ENCODE measurements around the gene OR13C8.
"Not testable (repeated sequence)": the region's sequence is repeated elsewhere in the genome, so short reads cannot be mapped to it uniquely, and the experiment has no call there.

OR13C8 gene, protein sequence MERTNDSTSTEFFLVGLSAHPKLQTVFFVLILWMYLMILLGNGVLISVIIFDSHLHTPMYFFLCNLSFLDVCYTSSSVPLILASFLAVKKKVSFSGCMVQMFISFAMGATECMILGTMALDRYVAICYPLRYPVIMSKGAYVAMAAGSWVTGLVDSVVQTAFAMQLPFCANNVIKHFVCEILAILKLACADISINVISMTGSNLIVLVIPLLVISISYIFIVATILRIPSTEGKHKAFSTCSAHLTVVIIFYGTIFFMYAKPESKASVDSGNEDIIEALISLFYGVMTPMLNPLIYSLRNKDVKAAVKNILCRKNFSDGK

DNA sequence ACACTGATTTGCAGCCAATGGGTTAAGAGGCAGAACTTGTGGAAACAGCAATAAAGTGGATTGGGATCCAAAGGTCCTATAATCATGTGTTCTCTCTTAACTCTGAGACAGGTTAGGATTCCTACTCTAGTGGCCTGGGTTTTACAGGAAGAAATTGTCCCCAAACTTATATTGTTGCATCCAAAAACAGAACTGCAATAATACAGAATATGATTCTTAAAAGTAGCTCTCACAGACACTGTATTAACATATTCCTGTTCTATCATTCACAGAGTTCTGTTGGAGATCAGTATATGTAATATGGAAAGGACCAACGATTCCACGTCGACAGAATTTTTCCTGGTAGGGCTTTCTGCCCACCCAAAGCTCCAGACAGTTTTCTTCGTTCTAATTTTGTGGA, at the start of gene OR13C8:
TSS of gene OR13C8 (plus strand) at position 301 of the 400 bp plus-strand sequence. CDS start at position 301, 0 bp downstream.
- no peak for DNase-seq

DNA sequence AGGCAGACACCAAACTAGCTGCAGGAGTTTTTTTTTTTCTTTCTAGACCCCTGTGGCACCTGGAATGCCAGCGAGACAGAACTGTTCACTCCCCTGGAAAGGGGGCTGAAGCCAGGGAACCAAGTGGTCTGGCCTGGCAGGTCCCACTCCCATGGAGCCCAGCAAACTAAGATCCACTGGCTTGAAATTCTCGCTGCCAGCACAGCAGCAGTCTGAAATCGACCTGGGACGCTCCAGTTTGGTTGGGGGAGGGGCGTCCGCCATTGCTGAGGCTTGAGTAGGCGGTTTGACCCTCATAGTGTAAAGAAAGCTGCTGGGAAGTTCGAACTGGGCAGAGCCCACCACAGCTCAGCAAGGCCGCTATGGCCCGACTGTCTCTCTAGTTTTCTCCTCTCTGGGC, 48.7 kb upstream of the OR13C8 start:
- DNase-seq = not testable (repeated sequence)

DNA sequence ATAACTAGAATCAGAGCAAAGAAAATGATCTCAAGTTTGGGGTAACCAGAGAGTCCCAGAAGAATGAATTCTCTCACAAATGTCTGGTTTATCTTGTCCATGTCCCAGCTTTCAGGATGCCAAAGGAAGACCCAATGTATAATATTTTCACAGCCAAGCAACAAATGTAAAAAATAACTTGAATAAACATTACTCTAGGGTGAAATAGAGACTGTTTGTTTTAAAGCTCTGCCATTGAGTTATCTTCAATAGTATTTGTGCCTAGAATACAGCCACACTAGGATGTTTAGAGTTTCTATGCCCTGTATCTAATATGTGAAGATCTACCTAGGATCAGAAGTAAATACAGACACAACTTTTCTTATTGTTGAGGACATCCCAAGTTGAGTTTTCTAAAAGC, 41.9 kb upstream of the OR13C8 start, which contains the start of gene OR13C4:
TSS of gene OR13C4 (minus strand) at position 101 of the 400 bp plus-strand sequence. CDS start at position 101, 0 bp downstream.
- no peak for DNase-seq

DNA sequence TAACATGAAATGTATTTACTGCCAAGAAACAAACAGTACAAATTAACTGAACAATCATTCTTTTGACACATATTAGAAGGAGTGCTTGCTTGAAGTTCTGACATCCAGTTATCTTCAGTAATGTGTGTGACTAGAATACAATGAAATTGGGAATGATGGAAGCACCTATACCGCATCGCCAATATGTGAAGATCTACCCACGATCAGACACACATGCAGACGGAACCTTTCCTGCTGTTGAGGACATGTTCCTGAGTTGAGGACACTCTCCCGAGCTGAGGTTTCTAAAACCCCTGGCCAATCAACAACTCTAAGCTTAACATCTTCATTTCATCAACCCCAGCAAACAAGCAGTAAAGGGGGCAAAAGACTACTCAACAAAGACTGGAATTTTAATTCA, 32.2 kb upstream of the OR13C8 start, which contains the start of gene OR13C3:
TSS of gene OR13C3 (minus strand) at position 101 of the 400 bp plus-strand sequence. CDS start 133 bp downstream, outside the sequence.
- no peak for DNase-seq

DNA sequence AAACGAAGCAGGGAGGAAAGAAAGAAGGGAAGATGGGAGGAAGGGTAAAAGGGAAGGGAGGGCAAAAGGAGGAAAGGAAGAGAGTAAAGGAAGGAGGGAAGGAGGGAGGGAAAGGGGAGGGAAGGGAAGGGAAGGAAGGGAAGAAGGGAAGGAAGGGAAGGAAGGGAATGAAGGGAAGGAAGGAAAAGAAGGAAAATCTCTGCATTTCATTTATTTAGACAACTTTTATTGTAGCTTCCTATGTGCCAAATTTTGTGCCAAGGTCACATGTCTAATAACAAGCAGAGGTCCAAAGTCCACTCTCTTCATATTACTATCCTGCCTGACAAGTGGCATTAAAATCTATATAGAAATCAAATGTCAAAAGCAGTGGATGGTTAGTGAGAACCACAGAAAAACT, 29.7 kb upstream of the OR13C8 start:
- DNase-seq = no peak

DNA sequence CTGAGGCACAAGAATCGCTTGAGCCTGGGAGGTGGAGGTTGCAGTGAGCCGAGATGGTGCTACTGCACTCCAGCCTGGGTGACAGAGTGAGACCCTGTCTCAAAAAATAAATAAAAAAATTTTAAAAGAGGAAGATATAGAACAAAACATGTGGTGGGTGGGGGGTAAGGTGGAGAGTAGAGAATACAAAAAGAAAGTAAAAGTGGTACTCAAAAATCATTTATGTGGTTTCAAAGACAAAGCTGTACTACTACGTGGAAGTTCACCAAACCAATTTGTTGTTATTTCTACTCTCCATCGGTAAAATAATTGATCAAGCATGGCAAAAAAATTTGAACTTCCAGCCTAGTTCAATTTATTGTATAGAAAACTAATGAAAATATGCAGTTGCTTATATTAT, 24.3 kb upstream of the OR13C8 start:
- DNase-seq = no peak

DNA sequence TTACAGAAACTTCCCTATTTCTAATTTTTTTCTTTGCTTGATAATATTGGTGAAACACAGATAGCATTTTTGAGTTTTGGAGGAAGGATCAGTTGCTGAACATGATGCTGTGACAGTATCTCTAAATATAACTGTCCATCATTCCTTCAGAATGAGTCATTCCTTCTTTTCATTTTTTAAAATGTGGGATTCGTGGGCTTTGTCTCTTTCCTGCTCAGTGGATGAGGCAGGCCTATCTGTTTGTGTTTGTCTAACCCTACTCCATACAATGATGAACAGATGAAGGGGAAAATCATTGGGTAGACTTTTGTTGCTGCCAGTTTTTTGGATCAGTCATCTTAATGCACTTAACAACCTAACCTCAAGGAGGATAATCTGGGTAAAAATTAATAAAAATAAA, 15.7 kb upstream of the OR13C8 start:
- no peak for DNase-seq

DNA sequence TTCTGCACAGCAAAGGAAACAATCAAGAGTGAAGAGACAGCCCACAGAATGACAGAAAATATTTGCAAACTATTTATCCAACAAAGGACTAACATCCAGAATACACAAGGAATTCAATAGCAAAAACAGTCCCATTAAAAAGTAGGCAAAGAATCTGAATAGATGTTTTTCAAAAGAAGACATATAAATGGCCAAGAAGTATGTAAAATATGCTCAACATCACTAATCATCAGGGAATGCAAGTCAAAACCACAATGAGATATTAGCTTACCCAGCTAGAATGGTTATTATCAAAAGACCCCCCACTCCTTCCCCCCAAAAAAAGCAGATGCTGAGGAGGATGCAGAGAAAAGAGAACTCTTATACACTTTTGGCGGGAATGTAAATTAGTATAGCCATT, 13.4 kb upstream of the OR13C8 start:
- no peak for DNase-seq

DNA sequence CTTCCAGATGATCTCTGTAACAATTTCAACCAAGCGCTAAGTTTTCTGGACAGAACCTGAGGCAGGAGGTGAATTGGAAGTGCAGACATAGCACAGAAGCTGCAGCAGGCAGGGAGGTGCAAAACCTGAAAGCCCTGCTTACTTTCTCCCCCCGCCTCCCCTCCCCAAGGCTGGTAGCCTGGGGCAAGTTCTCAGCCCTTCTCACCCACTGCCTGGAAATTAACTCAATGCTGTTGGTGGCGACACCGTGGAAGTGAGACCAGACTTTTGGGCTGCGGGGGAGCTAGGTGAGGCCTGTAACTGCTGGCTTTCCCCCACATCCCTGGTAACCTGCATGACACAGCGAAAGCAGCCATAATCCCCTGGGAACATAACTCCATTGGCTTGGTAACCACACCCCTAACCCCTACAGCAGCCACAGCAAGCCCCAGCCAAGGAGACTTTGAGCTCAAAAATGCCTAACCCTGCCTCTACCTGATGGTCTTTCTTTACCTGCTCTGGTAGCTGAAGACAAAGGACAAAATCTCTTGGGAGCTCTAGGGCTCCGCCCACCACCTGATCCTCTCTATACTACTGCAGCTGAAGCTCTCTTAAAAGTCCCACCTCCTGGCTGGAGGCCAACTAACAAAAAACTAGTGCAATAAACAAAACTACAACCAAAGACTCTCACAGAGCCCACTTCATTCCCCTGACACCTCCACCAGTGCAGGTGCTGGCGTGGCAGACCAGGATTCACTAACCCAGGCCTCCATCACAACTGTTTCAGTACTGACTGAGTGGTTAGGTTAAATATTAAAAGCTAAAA, 11.9 kb upstream of the OR13C8 start:
- no peak for DNase-seq

DNA sequence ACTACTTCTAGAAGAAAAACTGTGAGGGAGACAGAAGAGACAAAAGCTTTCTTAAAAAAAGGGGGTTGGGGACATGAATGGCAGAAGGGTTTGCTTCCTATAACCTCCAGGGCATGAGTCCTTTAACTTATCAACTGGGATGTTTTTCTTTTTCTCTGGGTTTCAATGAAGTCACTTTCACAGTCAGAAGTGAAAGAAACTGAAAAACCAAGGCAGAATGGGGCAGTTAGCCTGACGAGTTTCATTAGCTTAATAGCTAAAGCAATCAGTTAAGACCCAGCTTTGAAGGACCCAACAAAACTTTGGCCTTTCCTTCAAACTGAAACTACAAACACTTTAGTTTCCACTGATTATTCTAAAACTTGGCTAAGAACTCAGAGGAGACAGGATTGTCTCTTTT, 4.6 kb upstream of the OR13C8 start:
- DNase-seq = no peak

DNA sequence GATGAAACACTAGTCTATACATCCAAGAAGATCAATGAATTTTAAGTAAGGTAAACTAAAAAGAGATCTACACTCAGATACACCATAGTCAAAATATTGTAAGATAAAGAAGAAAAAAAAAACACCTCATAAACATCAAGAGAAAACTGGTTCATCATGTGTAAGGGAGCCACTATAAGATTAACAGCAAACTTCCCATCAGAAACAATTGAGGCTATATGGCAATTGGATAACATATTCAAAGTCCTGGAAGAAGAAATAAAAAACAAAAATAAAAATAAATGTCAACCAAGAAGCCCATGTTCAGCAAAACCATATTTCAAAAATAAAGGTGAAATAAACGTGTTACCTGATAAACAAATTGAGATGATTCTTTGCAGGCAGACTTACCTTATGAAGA, 3.6 kb downstream of the OR13C8 start:
- no peak for DNase-seq

DNA sequence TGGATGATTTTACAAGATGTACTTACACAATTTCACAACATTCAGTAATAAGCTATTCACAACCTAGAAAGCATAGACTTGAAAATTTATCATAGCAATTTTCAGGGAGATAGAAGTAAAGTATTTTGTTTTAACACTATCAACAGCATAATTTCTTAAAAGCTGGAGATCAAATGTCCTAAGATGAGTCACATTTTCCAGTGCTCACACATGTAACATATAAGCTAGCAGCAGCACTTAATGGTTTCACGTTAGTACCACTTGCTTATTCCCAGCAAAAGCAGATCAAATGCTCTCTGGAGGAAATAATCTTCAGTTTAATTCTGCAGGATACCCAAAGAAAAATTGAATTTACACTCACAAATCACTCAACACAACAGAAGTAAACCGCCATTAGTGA, 6.5 kb downstream of the OR13C8 start:
- DNase-seq = no peak

DNA sequence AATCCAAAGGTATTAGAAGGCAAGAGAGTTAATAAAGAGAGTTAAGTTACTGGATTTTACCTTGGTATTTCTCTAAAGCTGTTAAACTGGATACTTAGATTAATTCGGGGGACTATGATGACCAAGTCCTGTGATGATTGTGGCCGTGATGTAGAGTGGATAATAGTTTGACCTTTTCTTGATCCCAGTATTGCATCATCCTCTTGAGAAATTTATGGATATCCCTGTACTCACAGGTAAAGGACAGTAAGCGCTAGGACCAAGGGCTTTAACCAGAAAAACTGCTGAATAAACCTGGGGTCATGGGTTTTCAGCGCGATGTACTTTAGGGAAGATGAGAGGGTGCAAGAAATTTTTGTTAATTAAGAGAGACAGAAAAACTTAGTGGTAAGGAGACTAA, 8.3 kb downstream of the OR13C8 start:
- DNase-seq = no peak

DNA sequence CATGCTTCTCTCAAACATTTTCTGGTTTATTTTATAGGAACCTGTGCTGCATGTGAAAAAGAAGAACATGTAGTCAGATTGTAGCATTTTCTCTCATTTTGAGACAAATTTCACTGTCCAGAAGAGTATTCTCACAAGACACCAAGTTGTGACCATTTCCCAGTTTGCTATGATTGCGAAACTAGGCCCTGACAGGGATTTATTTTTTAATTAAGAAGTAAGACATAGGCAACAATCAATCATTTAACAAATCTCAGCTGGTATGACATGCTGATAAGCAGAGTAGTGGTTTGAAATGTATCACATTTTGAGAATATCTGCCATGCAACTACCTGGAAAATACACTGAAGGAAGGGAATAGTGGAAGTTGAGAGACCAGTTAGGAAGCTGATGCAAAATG, 11.6 kb downstream of the OR13C8 start:
- no peak for DNase-seq

DNA sequence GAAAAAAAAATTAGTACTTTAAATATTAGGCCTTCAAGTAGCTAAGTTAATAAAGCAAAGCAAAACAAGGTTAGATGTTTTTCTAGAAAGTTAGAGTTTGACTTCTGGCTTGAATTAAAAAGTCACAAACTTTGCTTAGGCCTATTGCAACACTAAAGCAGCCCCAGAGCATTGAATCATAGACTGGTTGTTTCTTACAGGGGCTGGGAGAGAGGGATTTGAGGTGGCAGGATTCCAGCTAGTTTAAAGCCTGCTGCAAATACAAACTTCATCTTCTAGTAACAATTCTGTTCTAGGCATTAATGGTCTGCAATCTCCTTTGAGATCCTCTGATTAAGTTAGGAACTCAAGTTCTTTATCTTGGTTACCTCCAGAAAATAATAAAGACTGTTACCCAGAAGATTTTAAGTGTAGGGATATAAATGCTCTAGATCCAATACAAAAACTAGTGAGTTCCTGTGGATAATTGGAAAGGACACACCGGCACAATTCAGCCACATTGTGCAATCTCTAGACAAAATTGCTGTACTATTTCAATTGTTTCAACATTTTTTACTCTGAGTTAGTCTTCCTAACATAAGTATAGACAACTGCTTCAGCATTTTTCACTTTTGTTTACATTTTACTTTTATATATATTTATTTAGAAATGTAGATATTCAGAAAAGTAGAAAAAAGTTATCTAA, 17.7 kb downstream of the OR13C8 start:
- DNase-seq = no peak

DNA sequence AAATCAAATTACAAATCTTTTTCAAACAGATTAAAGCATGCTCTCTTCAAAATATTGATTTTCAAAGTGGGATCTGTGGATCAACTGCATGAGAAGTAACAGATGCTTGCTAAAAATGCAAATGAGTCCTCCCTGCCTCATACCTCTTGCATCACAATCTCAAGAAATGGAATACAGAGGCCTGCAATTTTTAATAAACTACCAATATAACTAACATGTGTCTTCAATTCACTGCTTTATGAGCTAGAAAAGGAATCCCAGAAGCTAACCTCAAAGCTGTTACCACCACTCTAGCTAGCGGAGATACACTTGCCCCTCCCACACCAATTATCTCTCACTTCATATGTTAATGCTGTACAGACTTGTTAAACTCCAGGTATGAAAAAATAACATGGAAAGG, 20.7 kb downstream of the OR13C8 start:
- no peak for DNase-seq

DNA sequence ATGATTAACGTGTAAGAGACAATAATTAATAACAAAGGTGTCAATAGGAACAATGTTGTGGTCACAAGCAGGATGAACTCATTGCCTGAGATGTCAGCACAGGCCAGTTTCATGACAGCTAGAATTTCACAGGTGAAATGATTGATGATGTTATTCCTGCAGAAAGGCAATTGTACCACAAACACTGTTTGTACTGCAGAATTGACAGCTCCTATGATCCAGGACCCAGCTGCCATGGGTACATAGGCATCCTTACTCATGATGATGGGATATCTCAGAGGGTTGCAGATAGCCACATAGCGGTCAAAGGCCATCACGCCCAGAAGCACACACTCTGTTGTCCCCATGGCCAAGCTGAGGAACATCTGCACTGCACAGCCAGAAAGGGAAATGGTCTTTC, 29.8 kb downstream of the OR13C8 start:
- not testable (repeated sequence) for DNase-seq

DNA sequence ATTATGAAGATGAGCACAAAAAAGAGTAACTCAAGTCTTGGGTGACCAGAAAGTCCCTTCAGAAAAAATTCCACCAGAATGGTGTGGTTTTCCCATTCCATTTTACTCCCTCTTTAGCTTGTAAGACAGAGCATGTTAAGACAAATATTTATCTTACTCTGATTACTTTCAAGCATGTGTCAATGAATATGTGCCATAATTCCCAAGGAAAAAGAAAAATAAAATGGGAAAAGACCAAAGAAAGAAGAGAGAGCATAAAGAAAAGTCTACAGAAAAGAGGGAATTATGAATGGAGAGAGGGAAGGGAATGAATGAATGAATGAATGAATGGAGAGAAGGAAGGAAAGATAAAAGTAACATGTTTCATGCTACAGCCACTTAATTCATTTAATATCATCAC, 30.3 kb downstream of the OR13C8 start, which contains the start of gene OR13C5:
TSS of gene OR13C5 (minus strand) at position 101 of the 400 bp plus-strand sequence. CDS start at position 101, 0 bp downstream.
- DNase-seq = not testable (repeated sequence)

DNA sequence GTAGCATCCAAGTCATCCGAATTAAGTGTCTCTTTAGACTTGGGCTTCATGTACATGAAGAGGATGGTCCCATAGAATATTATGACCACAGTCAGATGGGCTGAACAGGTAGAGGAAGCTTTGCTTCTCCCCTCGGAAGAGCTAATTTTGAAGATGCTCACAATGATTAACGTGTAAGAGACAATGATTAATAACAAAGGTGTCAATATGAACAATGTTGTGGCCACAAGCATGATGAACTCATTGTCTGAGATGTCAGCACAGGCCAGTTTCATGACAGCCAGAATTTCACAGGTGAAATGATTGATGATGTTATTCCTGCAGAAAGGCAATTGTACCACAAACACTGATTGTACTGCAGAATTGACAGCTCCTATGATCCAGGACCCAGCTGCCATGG, 35.8 kb downstream of the OR13C8 start:
- no peak for DNase-seq

DNA sequence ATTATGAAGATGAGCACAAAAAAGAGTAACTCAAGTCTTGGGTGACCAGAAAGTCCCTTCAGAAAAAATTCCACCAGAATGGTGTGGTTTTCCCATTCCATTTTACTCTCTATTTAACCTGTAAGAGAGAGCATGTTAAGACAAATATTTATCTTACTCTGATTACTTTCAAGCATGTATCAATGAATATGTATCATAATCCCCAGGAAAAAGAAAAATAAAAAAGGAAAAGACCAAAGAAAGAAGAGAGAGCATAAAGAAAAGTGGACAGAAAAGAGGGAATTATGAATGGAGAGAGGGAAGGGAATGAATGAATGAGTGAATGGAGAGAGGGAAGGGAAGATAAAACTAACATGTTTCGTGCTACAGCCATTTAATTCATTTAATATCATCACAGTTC, 36.6 kb downstream of the OR13C8 start, which contains the start of gene OR13C2:
TSS of gene OR13C2 (minus strand) at position 101 of the 400 bp plus-strand sequence. CDS start at position 101, 0 bp downstream.
- DNase-seq = not testable (repeated sequence)

DNA sequence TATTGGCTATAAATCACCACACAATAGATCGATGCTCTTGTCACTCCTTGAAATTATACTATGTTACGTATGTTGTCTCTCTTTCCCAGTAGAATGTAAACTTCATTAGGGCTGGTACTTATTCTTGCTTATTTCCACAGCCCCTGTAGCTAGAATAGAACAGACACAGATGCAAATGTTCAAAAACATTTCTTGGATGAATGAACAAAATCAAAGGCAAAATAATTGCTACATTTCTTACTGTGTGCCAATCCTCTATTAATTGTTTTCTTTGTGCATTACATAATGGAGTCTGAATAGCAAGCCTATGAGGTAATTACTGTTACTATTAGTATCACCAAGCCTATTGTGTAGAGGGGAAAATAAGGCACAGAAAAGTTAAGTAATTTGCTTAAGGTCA, 37.2 kb downstream of the OR13C8 start:
- DNase-seq = no peak

DNA sequence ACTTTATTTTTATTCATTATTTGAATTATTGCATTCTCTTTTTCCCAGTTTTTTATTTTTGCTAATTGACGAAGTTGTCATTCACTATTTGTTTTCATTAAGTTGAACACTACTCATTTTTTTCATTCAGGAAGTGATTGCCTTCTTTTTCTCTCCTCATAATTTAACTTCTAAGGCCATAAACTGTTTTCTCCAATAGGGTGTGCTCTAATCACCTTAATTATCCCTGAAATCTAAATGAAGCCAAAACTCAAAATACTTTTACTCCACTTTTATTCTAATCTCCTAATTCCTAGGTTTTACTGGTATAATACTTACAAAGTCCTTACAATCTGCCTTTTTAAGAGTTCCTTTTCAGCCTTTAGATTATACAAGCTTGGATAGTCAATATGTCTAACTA, 39.4 kb downstream of the OR13C8 start:
- no peak for DNase-seq

DNA sequence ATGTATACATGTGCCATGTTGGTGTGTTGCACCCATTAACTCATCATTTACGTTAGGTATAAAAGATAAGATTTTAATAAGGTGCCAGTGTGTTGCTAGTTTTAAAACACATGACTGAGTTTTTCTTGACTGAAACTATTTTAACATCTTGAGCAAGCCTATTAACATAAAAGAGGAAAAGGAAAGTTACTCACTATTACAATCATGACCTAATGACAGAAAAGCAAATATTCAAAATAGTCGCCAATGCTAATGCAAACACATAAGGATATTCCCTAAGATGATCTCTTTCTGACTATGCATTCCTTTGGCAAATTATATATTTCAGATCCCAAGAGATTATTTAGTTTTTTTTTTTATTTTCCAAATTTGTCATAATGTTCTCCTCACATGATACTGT, 42.2 kb downstream of the OR13C8 start:
- no peak for DNase-seq

Measured in activated CD4-positive, alpha-beta T cell treated with anti-CD3 and anti-CD28 coated beads, Interleukin-10, Interleukin-2, amounts not matched to agents 100 ng/mL and 50 ng/mL, durations not matched to agents 16 hours and 8 hours (primary cell).